ENCODE measurements around the gene MYOM1.

MYOM1 gene

GRCh38 chr18:3154214-3154613, 65.6 kb downstream of the MYOM1 start:
- peaks cover 23% of the 10 kb centered on the region for H3K4me1 ChIP-seq (ENCODE audit: control insufficient read depth, insufficient read depth, low read length)
- H3K9me3 ChIP-seq (replicated peaks; ENCODE audit: low read length), result no peaks in the 10 kb centered on the region
- H3K4me2 ChIP-seq (ENCODE audit: low read length), result no peak overlapping the region
- H3K36me3 ChIP-seq (ENCODE audit: insufficient read depth, low read length), result no peaks in the 10 kb centered on the region
- no peak overlapping the region for H3K9ac ChIP-seq (ENCODE audit: low read depth, low read length)
- no peaks in the 10 kb centered on the region for H3K27me3 ChIP-seq (ENCODE audit: control insufficient read depth, insufficient read depth, low read length)
- no peak overlapping the region for H3K4me3 ChIP-seq (ENCODE audit: low read length)

GRCh38 chr18:3153107-3153704, 66.6 kb downstream of the MYOM1 start:
- Histone ChIP-seq H3K4me1 (ENCODE audit: control insufficient read depth, insufficient read depth, low read length) (peaks cover 23% of the 10 kb centered on the region), H3K9ac (ENCODE audit: low read depth, low read length) (no peak overlapping the region), H3K4me2 (ENCODE audit: low read length) (no peak overlapping the region), H3K9me3 (replicated peaks; ENCODE audit: low read length) (no peaks in the 10 kb centered on the region), H3K36me3 (ENCODE audit: insufficient read depth, low read length) (no peaks in the 10 kb centered on the region), H3K4me3 (ENCODE audit: low read length) (no peak overlapping the region), H3K27me3 (ENCODE audit: control insufficient read depth, insufficient read depth, low read length) (no peaks in the 10 kb centered on the region)

DNA sequence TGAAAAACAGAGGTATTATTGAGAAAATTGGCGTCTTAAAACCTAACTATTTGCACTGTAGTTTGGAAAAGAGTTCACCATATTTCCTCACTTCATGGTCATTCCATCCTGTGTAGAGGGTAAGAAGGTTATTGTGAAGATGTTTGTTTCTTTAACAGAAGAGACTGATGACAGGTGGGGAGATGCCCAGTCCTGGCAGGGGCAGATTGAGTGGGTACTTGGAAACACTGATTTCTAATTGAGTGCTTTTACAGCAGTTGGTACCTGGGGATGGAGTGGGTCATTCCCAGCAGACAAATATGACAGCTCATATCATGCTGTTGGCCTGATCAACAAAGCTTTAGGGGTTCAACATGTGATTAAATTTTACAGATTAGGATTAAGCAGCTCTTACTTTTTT, 67.5 kb downstream of the MYOM1 start:
- Histone ChIP-seq H3K36me3 (ENCODE audit: insufficient read depth, low read length) (no peaks in the 10 kb centered on the region), H3K9me3 (replicated peaks; ENCODE audit: low read length) (no peaks in the 10 kb centered on the region), H3K27me3 (ENCODE audit: control insufficient read depth, insufficient read depth, low read length) (no peaks in the 10 kb centered on the region), H3K9ac (ENCODE audit: low read depth, low read length) (no peak overlapping the region), H3K4me1 (ENCODE audit: control insufficient read depth, insufficient read depth, low read length) (peaks cover 23% of the 10 kb centered on the region), H3K4me3 (ENCODE audit: low read length) (no peak overlapping the region), H3K4me2 (ENCODE audit: low read length) (no peak overlapping the region)

- H3K9me3 ChIP-seq (replicated peaks; ENCODE audit: low read length), result no peaks in the 10 kb centered on the region
- H3K27me3 ChIP-seq (ENCODE audit: control insufficient read depth, insufficient read depth, low read length), result no peaks in the 10 kb centered on the region
- no peaks in the 10 kb centered on the region for H3K36me3 ChIP-seq (ENCODE audit: insufficient read depth, low read length)
- no peak overlapping the region for H3K4me2 ChIP-seq (ENCODE audit: low read length)
- H3K4me3 ChIP-seq (ENCODE audit: low read length), result no peak overlapping the region
- no peak overlapping the region for H3K9ac ChIP-seq (ENCODE audit: low read depth, low read length)
- H3K4me1 ChIP-seq (ENCODE audit: control insufficient read depth, insufficient read depth, low read length), result peaks cover 23% of the 10 kb centered on the region
Measured at GRCh38 chr18:3151399-3152264, 68.1 kb downstream of the MYOM1 start.

GRCh38 chr18:3150688-3151087, 69.1 kb downstream of the MYOM1 start:
- Histone ChIP-seq H3K9me3 (replicated peaks; ENCODE audit: low read length) (no peaks in the 10 kb centered on the region), H3K4me3 (ENCODE audit: low read length) (no peak overlapping the region), H3K4me2 (ENCODE audit: low read length) (no peak overlapping the region), H3K36me3 (ENCODE audit: insufficient read depth, low read length) (no peaks in the 10 kb centered on the region), H3K27me3 (ENCODE audit: control insufficient read depth, insufficient read depth, low read length) (no peaks in the 10 kb centered on the region), H3K4me1 (ENCODE audit: control insufficient read depth, insufficient read depth, low read length) (peaks cover 16% of the 10 kb centered on the region), H3K9ac (ENCODE audit: low read depth, low read length) (no peak overlapping the region)

DNA sequence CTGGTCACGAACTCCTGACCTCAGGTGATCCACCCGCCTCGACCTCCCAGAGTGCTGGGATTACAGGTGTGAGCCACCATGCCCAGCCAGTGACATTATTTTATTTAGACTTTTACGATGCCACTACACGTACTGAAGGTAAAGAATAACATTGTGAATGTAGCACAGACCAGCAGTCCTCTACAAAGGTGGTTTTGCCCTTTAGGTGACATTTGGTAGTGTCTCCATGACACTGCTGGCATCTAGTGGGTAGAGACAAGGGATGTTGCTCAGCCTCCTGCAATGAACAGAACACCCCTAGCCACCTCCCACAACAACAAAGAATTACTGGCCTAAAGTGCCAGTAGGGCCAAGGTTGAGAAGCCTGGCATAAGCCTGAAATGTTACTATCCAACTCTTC, 69.5 kb downstream of the MYOM1 start:
- H3K4me1 ChIP-seq (ENCODE audit: control insufficient read depth, insufficient read depth, low read length), result peaks cover 12% of the 10 kb centered on the region
- no peak overlapping the region for H3K9ac ChIP-seq (ENCODE audit: low read depth, low read length)
- H3K4me2 ChIP-seq (ENCODE audit: low read length), result no peak overlapping the region
- no peak overlapping the region for H3K4me3 ChIP-seq (ENCODE audit: low read length)
- no peaks in the 10 kb centered on the region for H3K36me3 ChIP-seq (ENCODE audit: insufficient read depth, low read length)
- H3K9me3 ChIP-seq (replicated peaks; ENCODE audit: low read length), result no peaks in the 10 kb centered on the region
- no peaks in the 10 kb centered on the region for H3K27me3 ChIP-seq (ENCODE audit: control insufficient read depth, insufficient read depth, low read length)

GRCh38 chr18:3148930-3149535, 70.7 kb downstream of the MYOM1 start:
- Histone ChIP-seq H3K4me3 (ENCODE audit: low read length) (no peak overlapping the region), H3K9me3 (replicated peaks; ENCODE audit: low read length) (no peaks in the 10 kb centered on the region), H3K4me2 (ENCODE audit: low read length) (no peak overlapping the region), H3K27me3 (ENCODE audit: control insufficient read depth, insufficient read depth, low read length) (no peaks in the 10 kb centered on the region), H3K9ac (ENCODE audit: low read depth, low read length) (no peak overlapping the region), H3K4me1 (ENCODE audit: control insufficient read depth, insufficient read depth, low read length) (peaks cover 12% of the 10 kb centered on the region), H3K36me3 (ENCODE audit: insufficient read depth, low read length) (no peaks in the 10 kb centered on the region)

DNA sequence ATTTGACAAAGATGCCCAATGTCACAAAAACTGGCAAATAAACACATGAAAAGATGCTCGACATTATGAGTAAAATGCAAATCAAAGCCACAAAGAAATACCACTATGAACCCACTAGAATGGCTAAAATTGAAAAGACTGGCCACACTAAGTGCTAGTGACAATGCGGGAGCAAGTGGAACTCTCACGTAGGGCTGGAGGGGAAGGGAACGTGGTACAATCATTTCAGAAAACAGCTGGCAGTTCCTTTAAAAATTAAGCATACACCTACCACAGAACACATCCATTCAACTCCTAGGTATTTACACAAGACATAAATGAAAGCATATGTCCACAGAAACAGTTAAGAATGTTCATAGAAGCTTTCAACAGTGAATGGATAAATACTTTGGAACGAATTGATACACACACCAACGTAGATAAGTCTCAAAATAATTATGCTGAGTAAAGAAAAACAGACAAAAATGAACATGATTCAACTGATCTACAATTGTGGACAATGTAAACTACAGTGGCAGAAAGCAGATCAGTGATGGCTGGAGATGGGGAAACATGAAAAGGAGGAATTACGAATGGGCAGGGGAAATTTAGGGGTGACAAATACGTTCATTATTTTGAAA, 71.7 kb downstream of the MYOM1 start:
- no peak overlapping the region for H3K4me3 ChIP-seq (ENCODE audit: low read length)
- no peaks in the 10 kb centered on the region for H3K36me3 ChIP-seq (ENCODE audit: insufficient read depth, low read length)
- no peaks in the 10 kb centered on the region for H3K9me3 ChIP-seq (replicated peaks; ENCODE audit: low read length)
- no peaks in the 10 kb centered on the region for H3K27me3 ChIP-seq (ENCODE audit: control insufficient read depth, insufficient read depth, low read length)
- no peak overlapping the region for H3K9ac ChIP-seq (ENCODE audit: low read depth, low read length)
- H3K4me1 ChIP-seq (ENCODE audit: control insufficient read depth, insufficient read depth, low read length), result peaks cover 4% of the 10 kb centered on the region
- no peak overlapping the region for H3K4me2 ChIP-seq (ENCODE audit: low read length)

DNA sequence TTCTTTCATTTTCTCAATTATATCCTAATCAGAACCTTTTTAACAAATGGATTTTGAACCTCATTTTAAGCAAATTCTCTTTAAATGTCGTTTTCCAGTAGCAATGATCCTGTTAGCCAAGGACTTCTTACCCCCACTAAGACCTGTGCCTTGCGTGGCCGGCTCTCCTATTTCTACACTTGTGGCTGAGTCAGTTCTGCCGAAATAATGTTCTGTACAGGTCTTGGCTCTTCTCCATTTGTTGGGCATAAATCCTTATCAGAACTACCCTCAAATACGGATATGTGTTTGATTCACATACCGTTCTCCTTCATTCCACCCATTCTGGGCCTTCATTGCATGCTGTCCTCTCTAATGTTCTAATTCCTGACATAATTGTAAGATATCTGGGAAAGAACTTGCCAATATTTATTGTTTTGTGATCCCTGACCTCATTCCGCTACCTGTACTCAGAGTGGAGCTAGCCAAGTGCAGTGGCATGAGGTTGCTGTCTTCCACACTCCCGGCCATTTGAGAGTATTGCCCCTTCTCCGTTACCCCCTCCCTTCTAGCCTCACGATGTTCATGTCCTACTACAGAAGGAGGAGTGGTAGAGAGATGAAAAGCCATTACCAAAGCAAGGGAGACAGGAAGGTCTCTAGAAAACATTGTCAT, 78.7 kb downstream of the MYOM1 start:
- no peaks in the 10 kb centered on the region for H3K4me1 ChIP-seq (ENCODE audit: control insufficient read depth, insufficient read depth, low read length)
- no peaks in the 10 kb centered on the region for H3K36me3 ChIP-seq (ENCODE audit: insufficient read depth, low read length)
- H3K4me2 ChIP-seq (ENCODE audit: low read length), result no peak overlapping the region
- H3K9ac ChIP-seq (ENCODE audit: low read depth, low read length), result no peak overlapping the region
- H3K27me3 ChIP-seq (ENCODE audit: control insufficient read depth, insufficient read depth, low read length), result no peaks in the 10 kb centered on the region
- no peaks in the 10 kb centered on the region for H3K9me3 ChIP-seq (replicated peaks; ENCODE audit: low read length)
- H3K4me3 ChIP-seq (ENCODE audit: low read length), result no peak overlapping the region

DNA sequence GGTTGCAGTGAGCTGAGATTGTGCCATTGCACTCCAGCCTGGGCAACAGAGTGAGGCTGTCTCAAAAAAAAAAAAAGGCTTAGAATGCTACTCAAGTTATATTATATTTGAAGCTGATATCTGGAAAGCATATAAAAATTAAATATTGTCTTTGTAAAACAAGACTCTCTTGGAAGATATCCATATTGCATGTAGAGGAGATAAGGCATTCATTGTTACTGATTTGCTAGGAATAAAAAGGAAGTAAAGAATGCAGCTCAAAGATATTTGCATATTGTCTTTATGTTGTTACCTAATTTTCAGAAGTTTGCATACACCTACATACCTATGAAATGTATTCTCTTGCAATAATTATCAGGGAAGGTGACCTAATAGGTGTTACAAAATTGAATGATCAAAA, 79.4 kb downstream of the MYOM1 start:
- Histone ChIP-seq H3K4me1 (ENCODE audit: control insufficient read depth, insufficient read depth, low read length) (no peaks in the 10 kb centered on the region), H3K9me3 (replicated peaks; ENCODE audit: low read length) (no peaks in the 10 kb centered on the region), H3K27me3 (ENCODE audit: control insufficient read depth, insufficient read depth, low read length) (no peaks in the 10 kb centered on the region), H3K4me3 (ENCODE audit: low read length) (no peak overlapping the region), H3K4me2 (ENCODE audit: low read length) (no peak overlapping the region), H3K36me3 (ENCODE audit: insufficient read depth, low read length) (no peaks in the 10 kb centered on the region), H3K9ac (ENCODE audit: low read depth, low read length) (no peak overlapping the region)

GRCh38 chr18:3139406-3139805, 80.4 kb downstream of the MYOM1 start:
- no peaks in the 10 kb centered on the region for H3K4me1 ChIP-seq (ENCODE audit: control insufficient read depth, insufficient read depth, low read length)
- H3K9ac ChIP-seq (ENCODE audit: low read depth, low read length), result no peak overlapping the region
- H3K36me3 ChIP-seq (ENCODE audit: insufficient read depth, low read length), result no peaks in the 10 kb centered on the region
- no peak overlapping the region for H3K4me3 ChIP-seq (ENCODE audit: low read length)
- no peak overlapping the region for H3K4me2 ChIP-seq (ENCODE audit: low read length)
- H3K27me3 ChIP-seq (ENCODE audit: control insufficient read depth, insufficient read depth, low read length), result no peaks in the 10 kb centered on the region
- H3K9me3 ChIP-seq (replicated peaks; ENCODE audit: low read length), result no peaks in the 10 kb centered on the region
